Thyroid gland (tissue), 4 donors: ENCODE data around the gene LGR4. TPM values are rescaled to one million over a fixed set of nuclear protein-coding genes. Genes with fewer than 3 reads are reported as not detected.
"Not testable (repeated sequence)": the region's sequence is repeated elsewhere in the genome, so short reads cannot be mapped to it uniquely, and the experiment has no call there.

Experiments
- DNase-seq, 2 donors: peaks; one replicate each; pipeline ENCODE4 v3.0.0-alpha.2; 2019
- H3K27ac ChIP-seq, 3 donors: fragments of 200-600 bp; sonication (generic); 1 replicate in 2 of 3; 2 replicates in 1 of 3; pipeline ENCODE4 v1.5.1; 2016 to 2019; ENCODE audit warnings: mild to moderate bottlenecking in 1 of 3, moderate library complexity in 1 of 3
- H3K27me3 ChIP-seq: fragments of 200-600 bp; sonication (generic); one replicate; pipeline ENCODE4 v1.5.1; 2019
- H3K36me3 ChIP-seq, 2 donors: fragments of 200-600 bp; sonication (generic); one replicate each; pipeline ENCODE4 v1.5.1; 2016 to 2019
- H3K4me1 ChIP-seq, 2 donors: fragments of 200-600 bp; sonication (generic); one replicate each; pipeline ENCODE4 v1.5.1; 2017 to 2019
- H3K4me3 ChIP-seq, 3 donors: fragments of 200-600 bp; sonication (generic); replicated peaks in 1 of 3; 1 replicate in 2 of 3; 2 replicates in 1 of 3; pipeline ENCODE4 v1.5.1; 2016; ENCODE audit warnings: mild to moderate bottlenecking in 1 of 3
- H3K9me3 ChIP-seq: fragments of 200-600 bp; sonication (generic); one replicate; pipeline ENCODE4 v1.5.1; 2017
- POLR2A ChIP-seq, 2 donors: fragments of 450-650 bp; IDR thresholded peaks; one replicate each; pipeline ENCODE4 v1.6.1; 2017; ENCODE audit warnings: antibody characterized with exemption in 2 of 2, mild to moderate bottlenecking in 2 of 2, moderate library complexity in 1 of 2
- WGBS, 2 donors: methylation state at CpG; one replicate each; pipeline ENCODE4 v1.1.5; 2017; 5-methylcytosine and 5-hydroxymethylcytosine counted together
- intact Hi-C: fragments of 100-400 bp; cut with DNase I; formaldehyde crosslinking; loops from one replicate; pipeline ENCODE4 v1.15.1; 2023
- total RNA-seq, 4 donors: library from RNA; depleted of rRNA; stranded (reverse); fragments of >200 nt; gene quantifications; one replicate each; pipeline ENCODE4 v1.2.3, GENCODE V29; 2016
- TF ChIP-seq, protein P1 (sequence below), 6 experiments: fragments of 200-600 bp in 3 of 6; fragments of 450-650 bp in 3 of 6; sonication (generic) in 3 of 6; IDR thresholded peaks; one replicate each; pipeline ENCODE4 v1.5.1; 2016 to 2019; ENCODE audit warnings: antibody characterized with exemption in 6 of 6, mild to moderate bottlenecking in 2 of 6, inconsistent platforms in 1 of 6, moderate library complexity in 1 of 6

The LGR4 gene
- total RNA-seq, 4 donors from 2014 or later: 40.8 to 62.1 (median 50.2) TPM

- Histone ChIP-seq H3K27ac (no peak overlapping the region), H3K27me3 (no peaks in the 10 kb centered on the region), H3K4me3 (no peak overlapping the region), H3K9me3 (no peaks in the 10 kb centered on the region), H3K36me3 (no peaks in the 10 kb centered on the region), H3K4me1 (peaks cover 11 to 23% of the 10 kb centered on the region in 2 donors)
- no peak for DNase-seq
- TF ChIP-seq, protein P1, sequence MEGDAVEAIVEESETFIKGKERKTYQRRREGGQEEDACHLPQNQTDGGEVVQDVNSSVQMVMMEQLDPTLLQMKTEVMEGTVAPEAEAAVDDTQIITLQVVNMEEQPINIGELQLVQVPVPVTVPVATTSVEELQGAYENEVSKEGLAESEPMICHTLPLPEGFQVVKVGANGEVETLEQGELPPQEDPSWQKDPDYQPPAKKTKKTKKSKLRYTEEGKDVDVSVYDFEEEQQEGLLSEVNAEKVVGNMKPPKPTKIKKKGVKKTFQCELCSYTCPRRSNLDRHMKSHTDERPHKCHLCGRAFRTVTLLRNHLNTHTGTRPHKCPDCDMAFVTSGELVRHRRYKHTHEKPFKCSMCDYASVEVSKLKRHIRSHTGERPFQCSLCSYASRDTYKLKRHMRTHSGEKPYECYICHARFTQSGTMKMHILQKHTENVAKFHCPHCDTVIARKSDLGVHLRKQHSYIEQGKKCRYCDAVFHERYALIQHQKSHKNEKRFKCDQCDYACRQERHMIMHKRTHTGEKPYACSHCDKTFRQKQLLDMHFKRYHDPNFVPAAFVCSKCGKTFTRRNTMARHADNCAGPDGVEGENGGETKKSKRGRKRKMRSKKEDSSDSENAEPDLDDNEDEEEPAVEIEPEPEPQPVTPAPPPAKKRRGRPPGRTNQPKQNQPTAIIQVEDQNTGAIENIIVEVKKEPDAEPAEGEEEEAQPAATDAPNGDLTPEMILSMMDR (IDR thresholded peaks at IDR 0.05): no peak
- no peak for TF ChIP-seq POLR2A (IDR thresholded peaks at IDR 0.05)
- 96% methylated on average over 4 of the region's 4 CpGs for WGBS, 2 donors
- intact Hi-C loops: no loop called here
Measured at GRCh38 chr11:27455667-27456066, 16.9 kb downstream of the LGR4 start.

GRCh38 chr11:27453701-27454100 is 18.9 kb downstream of the LGR4 start:
- TF ChIP-seq POLR2A (IDR thresholded peaks at IDR 0.05): no peak
- TF ChIP-seq, protein P1 (IDR thresholded peaks at IDR 0.05): no peak
- H3K27ac ChIP-seq: no peak overlapping the region
- 95 to 96% methylated on average over 1 of the region's 1 CpG for WGBS, 2 donors
- H3K36me3 ChIP-seq: no peaks in the 10 kb centered on the region
- no peak for DNase-seq
- no peak overlapping the region for H3K4me3 ChIP-seq
- H3K4me1 ChIP-seq: peaks cover 11 to 21% of the 10 kb centered on the region in 2 donors
- no peaks in the 10 kb centered on the region for H3K27me3 ChIP-seq
- intact Hi-C loops: no loop called here
- no peaks in the 10 kb centered on the region for H3K9me3 ChIP-seq

DNA sequence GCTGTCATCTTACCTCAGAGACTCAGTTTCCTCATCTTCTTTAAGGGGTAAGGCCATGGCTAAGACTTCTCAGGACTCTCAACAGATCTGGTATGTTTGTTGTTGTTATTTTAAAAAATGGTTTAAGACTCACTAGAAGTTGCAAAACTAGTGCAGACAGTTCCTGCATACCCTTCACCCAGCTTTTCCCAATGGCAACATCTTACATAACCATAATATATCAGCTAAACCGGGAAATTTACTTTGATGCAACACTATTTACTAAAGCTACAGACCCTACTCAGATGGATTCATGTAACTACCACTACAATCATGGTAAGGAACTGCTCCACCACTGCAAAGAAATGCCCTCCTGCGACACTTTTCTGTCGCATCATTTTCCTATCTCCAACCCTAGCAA is 20.4 kb downstream of the LGR4 start:
- H3K27me3 ChIP-seq: no peaks in the 10 kb centered on the region
- no peaks in the 10 kb centered on the region for H3K36me3 ChIP-seq
- 91 to 93% methylated on average over 3 of the region's 3 CpGs for WGBS, 2 donors
- H3K9me3 ChIP-seq: no peaks in the 10 kb centered on the region
- H3K4me3 ChIP-seq: no peak overlapping the region
- TF ChIP-seq, protein P1 (IDR thresholded peaks at IDR 0.05): no peak
- no peak for TF ChIP-seq POLR2A (IDR thresholded peaks at IDR 0.05)
- H3K27ac ChIP-seq: no peak overlapping the region
- intact Hi-C loops: no loop called here
- DNase-seq: no peak
- H3K4me1 ChIP-seq: peaks cover 11 to 21% of the 10 kb centered on the region in 2 donors

DNA sequence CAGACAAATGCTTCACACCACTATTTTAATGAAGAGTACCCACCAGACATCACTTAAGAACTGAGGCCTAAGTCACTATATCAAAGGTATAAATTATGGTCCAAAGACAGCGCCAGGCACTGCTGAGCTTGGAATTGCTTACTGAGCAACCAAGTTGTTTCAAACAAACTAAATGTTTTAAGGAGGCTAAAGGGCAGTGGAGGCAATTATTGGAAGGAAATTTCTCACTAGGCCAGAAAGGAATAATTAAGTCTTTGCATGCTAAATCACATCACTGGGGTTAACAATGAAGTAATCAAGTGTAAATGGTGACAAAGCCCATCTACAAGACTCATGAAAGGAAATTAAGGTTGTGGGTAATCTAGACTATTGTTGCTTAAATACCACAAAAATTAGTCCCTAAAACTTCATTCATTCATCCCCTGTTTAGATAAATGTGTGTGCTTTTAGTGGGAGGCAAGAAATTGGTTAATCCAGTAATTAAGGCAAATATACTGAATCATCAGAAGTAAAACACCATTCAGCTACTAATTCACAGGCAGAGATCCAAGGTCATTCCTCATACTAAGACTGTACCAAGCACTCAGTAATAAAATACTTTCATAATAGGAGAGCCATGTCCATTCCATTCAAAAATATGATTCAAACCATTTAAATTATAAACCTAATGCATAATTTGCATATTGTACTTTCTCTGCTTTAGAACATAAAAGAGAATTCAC is 21.2 kb downstream of the LGR4 start:
- Histone ChIP-seq H3K4me3 (no peak overlapping the region), H3K27ac (no peak overlapping the region), H3K27me3 (no peaks in the 10 kb centered on the region), H3K36me3 (no peaks in the 10 kb centered on the region), H3K4me1 (peaks cover 11 to 16% of the 10 kb centered on the region in 2 donors), H3K9me3 (no peaks in the 10 kb centered on the region)
- WGBS, 2 donors: 96 to 100% methylated on average over 1 of the region's 1 CpG
- intact Hi-C loops: no loop called here
- no peak for DNase-seq
- TF ChIP-seq, protein P1 (IDR thresholded peaks at IDR 0.05): no peak
- TF ChIP-seq POLR2A (IDR thresholded peaks at IDR 0.05): no peak

GRCh38 chr11:27448184-27448540 is 24.4 kb downstream of the LGR4 start:
- DNase-seq, H3K4me3 ChIP-seq, H3K27me3 ChIP-seq, intact Hi-C loops, H3K27ac ChIP-seq, H3K36me3 ChIP-seq, H3K9me3 ChIP-seq: not testable (repeated sequence)
- WGBS, 2 donors: 94 to 96% methylated on average over 5 of the region's 5 CpGs
- peaks cover 26% of the 10 kb centered on the region in 2 donors for H3K4me1 ChIP-seq
